Measurements from ENCODE around the gene TRMT2B. TPM values are rescaled to one million over a fixed set of nuclear protein-coding genes. Genes with fewer than 3 reads are reported as not detected.
"Not testable (repeated sequence)": the region's sequence is repeated elsewhere in the genome, so short reads cannot be mapped to it uniquely, and the experiment has no call there.

TRMT2B gene
- polyA plus RNA-seq, 3 donors, result 10.9 to 12.1 (median 11.3) TPM

DNA sequence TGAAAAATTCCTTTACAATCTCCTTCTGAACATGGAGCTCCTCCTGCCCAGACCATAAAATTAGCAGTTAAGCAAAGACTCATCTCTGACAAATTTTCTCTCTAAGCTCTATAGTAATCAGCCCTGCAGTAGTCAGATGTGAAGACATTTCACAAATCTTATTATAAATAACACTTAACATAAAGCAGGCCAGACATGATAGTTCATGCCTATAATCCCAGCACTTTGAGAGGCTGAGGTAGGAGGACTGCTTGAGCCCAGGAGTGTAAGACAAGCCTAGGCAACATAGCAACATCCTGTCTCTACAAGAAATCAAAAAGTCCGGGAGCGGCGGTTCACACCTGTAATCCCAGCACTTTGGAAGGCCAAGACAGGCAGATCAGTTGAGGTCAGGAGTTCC, 29.9 kb downstream of the TRMT2B start:
- no peak for DNase-seq (ENCODE audit: extremely low read depth in 1 of 11, low read depth in 9 of 11, low spot score in 4 of 11)

- DNase-seq (ENCODE audit: extremely low read depth in 1 of 11, low read depth in 9 of 11, low spot score in 4 of 11), result not testable (repeated sequence)
Observed at GRCh38 chrX:101012031-101012430, 39.9 kb downstream of the TRMT2B start.

DNA sequence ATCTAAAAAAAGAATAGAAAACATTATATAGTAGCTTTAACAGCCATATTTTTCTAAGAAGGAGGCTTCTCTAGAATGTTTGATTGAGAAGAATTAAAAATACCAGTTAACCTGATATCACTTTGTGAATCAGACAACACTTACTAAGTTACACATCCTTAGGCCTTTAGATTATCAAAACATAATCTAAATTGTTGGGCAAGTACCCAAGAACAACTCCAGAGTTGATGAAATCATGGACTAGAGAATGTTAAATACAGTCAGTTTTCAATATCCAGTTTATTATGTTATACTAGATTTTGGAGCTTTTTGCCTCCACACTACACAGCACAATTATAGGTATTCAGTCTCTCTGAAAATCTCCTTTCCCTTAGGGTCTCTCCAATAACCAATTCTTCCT, 42.8 kb downstream of the TRMT2B start:
- DNase-seq (ENCODE audit: extremely low read depth in 1 of 11, low read depth in 9 of 11, low spot score in 4 of 11), result no peak

DNA sequence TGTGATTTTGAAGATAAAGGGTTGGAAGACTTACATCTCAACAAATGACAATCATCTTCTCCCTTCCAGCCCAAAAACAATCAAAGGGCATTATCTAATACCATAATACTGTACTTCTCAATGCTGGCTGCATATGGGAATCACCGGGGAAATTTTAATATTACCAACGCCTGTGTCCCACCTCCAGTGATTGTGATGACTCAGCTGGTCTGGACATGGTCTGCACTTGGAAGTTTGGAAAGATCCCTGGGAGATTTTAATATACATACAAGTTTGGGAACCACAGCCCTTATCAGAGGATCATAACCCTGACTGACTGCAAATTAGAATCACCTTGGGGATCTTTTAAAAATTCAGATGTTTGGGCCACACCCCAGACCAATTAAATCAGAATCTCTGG, 52.5 kb downstream of the TRMT2B start:
- no peak for DNase-seq (ENCODE audit: extremely low read depth in 1 of 11, low read depth in 9 of 11, low spot score in 4 of 11)

DNA sequence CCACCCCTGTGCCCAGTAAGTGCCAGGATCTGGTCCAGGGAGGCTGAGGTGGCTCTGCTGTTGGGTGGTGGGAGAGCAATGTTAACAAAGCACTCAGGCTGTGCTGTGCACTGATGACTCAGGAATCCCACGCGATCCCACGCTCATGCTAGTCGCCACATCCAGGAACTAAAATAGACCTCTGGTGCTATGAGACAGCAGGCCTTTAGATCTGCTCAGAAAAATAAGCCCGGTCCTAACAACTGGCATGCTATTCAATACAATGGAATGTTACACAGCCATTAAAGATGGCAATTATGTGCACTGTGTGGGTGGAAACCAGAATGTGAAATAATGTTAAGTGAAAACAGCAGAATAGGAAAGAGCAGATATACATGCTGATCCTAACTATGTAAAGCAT, 56.4 kb downstream of the TRMT2B start:
- DNase-seq (ENCODE audit: extremely low read depth in 1 of 11, low read depth in 9 of 11, low spot score in 4 of 11), result no peak

GRCh38 chrX:100994352-100995281, 57.3 kb downstream of the TRMT2B start:
- no peak for DNase-seq (ENCODE audit: extremely low read depth in 1 of 11, low read depth in 9 of 11, low spot score in 4 of 11)

- DNase-seq (ENCODE audit: extremely low read depth in 1 of 11, low read depth in 9 of 11, low spot score in 4 of 11), result no peak
Observed at GRCh38 chrX:100990139-100990538, 61.8 kb downstream of the TRMT2B start.

DNA sequence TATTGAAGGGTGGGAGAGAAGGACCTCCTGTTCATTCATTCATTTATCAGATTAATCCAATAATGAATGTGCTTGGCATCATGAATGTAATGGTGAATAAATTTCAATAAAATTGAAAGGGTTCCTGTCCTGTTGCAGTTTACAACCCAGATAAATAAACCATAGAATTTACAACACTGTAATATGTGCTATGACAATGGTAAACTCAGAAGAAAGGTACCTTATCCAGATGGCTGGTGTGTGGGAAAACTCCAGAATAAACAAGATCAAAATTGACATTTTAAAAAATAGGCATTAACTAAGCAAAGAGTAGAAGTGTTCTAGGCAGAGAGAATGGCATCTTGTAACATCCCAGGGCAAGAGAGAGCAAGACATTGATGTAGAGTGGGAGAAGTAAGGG, 67.1 kb downstream of the TRMT2B start:
- DNase-seq (ENCODE audit: extremely low read depth in 1 of 11, low read depth in 9 of 11, low spot score in 4 of 11), result no peak

- DNase-seq (ENCODE audit: extremely low read depth in 1 of 11, low read depth in 9 of 11, low spot score in 4 of 11), result not testable (repeated sequence)
Observed at GRCh38 chrX:100981498-100981845, 70.4 kb downstream of the TRMT2B start.

- DNase-seq (ENCODE audit: extremely low read depth in 1 of 11, low read depth in 9 of 11, low spot score in 4 of 11), result no peak
Observed at GRCh38 chrX:100980608-100981497, 71.1 kb downstream of the TRMT2B start.

DNA sequence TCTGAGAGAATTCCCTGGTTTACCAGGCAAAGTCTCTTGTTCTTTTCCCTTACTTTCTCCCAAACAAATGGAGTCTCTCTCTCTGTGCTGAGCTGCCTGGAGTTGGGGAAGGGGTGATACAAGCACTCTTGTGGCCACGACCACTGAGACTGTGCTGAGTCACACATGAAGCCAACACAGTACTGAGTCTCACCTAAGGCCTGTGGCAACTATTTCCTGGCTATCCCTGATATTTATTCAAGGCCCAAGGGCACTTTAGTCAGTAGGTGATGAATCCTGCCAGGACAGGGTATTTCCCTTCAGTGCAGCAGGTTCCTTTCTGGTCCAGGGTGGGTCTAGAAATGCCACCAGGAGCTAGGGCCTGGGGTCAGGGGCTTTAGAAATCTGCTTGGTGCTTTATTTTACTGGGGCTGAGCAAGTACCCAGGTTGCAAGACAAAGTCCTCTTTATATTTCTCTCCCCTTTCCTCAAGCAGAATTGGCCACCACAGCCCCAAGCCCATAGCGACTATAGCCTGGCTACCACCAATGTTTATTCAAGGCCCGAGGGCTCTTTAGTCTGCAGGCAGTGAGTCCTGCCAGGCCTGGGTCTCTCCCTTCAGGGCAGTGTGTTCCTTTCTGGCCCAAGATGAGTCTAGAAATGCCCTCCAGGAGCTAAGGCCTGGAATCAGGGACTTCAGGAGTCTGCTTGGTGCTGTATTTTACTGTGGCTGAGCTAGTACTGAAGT, 71.9 kb downstream of the TRMT2B start:
- no peak for DNase-seq (ENCODE audit: extremely low read depth in 1 of 11, low read depth in 9 of 11, low spot score in 4 of 11)

DNA sequence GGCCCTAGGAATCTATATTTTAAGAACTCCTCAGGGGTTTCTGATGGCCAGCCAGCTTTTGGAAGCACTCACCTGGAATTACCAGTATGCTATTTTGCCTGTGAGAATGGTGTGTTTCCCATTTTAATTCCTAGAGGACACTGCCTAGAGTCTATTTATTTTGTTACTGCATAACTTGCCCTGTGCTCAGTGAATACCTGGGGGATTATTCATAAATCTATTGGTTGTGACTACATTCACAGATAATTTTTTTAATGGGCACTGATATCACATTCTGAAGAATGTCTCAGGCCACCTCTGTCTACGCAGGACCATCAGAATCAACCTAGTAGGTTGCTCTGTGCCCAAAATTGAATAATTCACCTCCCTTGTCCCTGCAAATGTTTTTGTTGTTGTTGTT, 75.7 kb downstream of the TRMT2B start:
- no peak for DNase-seq (ENCODE audit: extremely low read depth in 1 of 11, low read depth in 9 of 11, low spot score in 4 of 11)

DNA sequence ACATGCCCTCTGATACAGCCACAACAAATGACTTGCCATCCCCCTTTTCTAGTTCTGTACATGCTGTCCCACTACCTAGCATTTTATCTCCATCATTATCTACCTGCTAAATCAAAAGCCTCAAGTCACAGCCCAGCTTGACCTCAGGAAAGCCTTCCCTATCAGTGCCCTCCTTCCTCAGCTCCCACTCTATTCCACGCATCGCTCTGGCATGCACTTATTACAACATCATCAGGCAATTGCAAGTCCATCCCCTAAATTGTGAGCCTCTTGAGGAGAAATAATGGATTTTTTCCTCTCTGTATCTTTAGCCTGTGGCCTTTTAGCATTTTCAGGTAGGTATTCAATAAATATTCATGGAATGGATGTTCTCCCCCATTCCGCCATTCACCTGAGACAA, 76.7 kb downstream of the TRMT2B start:
- no peak for DNase-seq (ENCODE audit: extremely low read depth in 1 of 11, low read depth in 9 of 11, low spot score in 4 of 11)

GRCh38 chrX:100973411-100973810, 78.5 kb downstream of the TRMT2B start:
- no peak for DNase-seq (ENCODE audit: extremely low read depth in 1 of 11, low read depth in 9 of 11, low spot score in 4 of 11)

- no peak for DNase-seq (ENCODE audit: extremely low read depth in 1 of 11, low read depth in 9 of 11, low spot score in 4 of 11)
Observed at GRCh38 chrX:100969936-100970335, 82.0 kb downstream of the TRMT2B start.

DNA sequence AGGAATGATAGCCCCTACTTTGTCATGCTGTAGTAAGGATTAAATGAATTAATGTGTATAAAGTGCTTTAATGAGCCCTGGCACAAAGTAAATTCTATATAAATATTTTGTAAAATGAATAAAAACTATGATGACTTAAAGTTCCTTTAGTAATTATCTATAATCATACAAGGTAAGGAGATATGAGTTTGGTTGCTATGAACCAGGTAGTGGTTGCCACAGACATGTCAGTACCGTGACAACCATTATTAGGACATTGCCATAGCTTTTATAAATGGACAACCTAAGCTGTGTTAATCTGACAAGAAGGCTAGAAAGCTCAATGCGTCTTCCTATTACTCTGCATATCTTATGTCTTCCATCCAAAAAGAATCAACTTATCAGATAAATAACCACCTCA, 82.5 kb downstream of the TRMT2B start, which contains the start of gene ARL13A:
Gene ARL13A (plus strand): TSS at position 301 of the 400 bp plus-strand sequence. CDS start 3,982 bp downstream, outside the sequence.
- DNase-seq (ENCODE audit: extremely low read depth in 1 of 11, low read depth in 9 of 11, low spot score in 4 of 11), result no peak

- no peak for DNase-seq (ENCODE audit: extremely low read depth in 1 of 11, low read depth in 9 of 11, low spot score in 4 of 11)
Observed at GRCh38 chrX:100964362-100964761, 87.5 kb downstream of the TRMT2B start.

DNA sequence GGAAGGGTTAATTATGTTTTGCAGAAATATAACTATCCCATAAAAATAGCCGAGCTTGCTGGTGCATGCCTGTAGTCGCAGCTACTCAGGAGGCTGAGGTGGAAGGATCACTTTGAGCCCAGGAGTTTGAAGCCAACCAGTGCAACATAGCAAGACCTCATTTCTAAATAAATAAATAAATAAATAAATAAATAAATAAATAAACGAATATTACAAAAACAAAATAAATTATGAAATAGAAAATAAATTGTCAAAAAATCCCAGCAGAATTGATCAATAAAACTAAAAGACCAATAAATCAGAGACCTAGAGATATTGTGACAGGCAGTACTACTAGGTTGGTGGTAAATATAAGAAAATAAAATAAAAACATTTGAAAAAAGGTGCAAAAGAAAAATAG, 89.1 kb downstream of the TRMT2B start:
- DNase-seq (ENCODE audit: extremely low read depth in 1 of 11, low read depth in 9 of 11, low spot score in 4 of 11), result no peak
